SK-N-MC (cell line): ENCODE data around the gene MBD5.

Experiments
- DNase-seq: peaks from one replicate; pipeline ENCODE4 v3.0.0-alpha.2; 2011; ENCODE audit warnings: low read depth, low spot score
- H3K27ac ChIP-seq: fragments of 200-600 bp; sonication (generic); 2 replicates; pipeline ENCODE4 v1.5.1; 2016; ENCODE audit warnings: mixed run types
- H3K36me3 ChIP-seq: fragments of 200-600 bp; sonication (generic); 2 replicates; pipeline ENCODE4 v1.6.1; 2017; ENCODE audit warnings: antibody characterized with exemption, low read length, mixed read lengths; ENCODE audit not compliant: insufficient read depth
- H3K4me3 ChIP-seq: fragments of 200-600 bp; sonication (generic); 2 replicates; pipeline ENCODE4 v1.5.1; 2016
- H3K9ac ChIP-seq: fragments of 200-600 bp; sonication (generic); 2 replicates; pipeline ENCODE4 v1.8.0; 2017; ENCODE audit warnings: mixed run types, mixed read lengths; ENCODE audit not compliant: insufficient read length
- H3K9me3 ChIP-seq: fragments of 200-600 bp; sonication (generic); 2 replicates; pipeline ENCODE4 v1.6.1; 2017; ENCODE audit warnings: low read depth, mild to moderate bottlenecking, antibody characterized with exemption, low read length, moderate library complexity, mixed read lengths
- EZH2 ChIP-seq: fragments of 200-600 bp; sonication (generic); IDR thresholded peaks from one replicate; pipeline ENCODE4 v1.6.1; 2017; ENCODE audit warnings: antibody characterized with exemption
- FOXP2 ChIP-seq: optimal IDR thresholded peaks from 2 replicates; pipeline ENCODE3; 2011; ENCODE audit warnings: mild to moderate bottlenecking, moderate library complexity; ENCODE audit not compliant: insufficient read depth; ENCODE audit errors: extremely low read length, control extremely low read depth
- POLR2AphosphoS5 ChIP-seq: IDR thresholded peaks from 2 replicates; pipeline ENCODE4 v1.6.1; 2012; ENCODE audit warnings: mild to moderate bottlenecking, low read depth, low read length, borderline replicate concordance

The MBD5 gene

DNA sequence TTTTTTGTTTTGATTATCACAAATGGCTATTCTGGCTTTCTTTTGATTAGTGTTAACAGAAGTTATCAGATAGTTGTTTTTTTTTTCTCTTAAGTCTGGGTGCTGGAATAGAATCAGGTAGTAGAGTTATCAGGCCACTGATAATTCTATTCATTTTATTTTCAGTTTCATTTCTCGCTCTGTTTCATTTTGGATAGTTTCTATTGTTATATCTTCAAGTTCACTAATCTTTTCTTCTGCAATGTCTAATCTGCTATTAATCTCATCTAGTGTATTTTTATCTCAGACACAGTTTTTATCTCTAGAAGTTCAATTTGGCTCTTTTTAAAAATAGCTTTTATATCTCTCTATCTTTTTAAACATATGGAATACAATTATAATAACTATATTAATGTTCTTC lies 381.9 kb downstream of the MBD5 start:
- no peak overlapping the region for H3K27ac ChIP-seq
- no peak overlapping the region for H3K4me3 ChIP-seq
- H3K9me3 ChIP-seq: no peaks in the 10 kb centered on the region
- H3K36me3 ChIP-seq: no peaks in the 10 kb centered on the region
- no peak for DNase-seq
- no peak for TF ChIP-seq EZH2
- TF ChIP-seq FOXP2: no peak
- TF ChIP-seq POLR2AphosphoS5: no peak
- H3K9ac ChIP-seq: no peak overlapping the region

DNA sequence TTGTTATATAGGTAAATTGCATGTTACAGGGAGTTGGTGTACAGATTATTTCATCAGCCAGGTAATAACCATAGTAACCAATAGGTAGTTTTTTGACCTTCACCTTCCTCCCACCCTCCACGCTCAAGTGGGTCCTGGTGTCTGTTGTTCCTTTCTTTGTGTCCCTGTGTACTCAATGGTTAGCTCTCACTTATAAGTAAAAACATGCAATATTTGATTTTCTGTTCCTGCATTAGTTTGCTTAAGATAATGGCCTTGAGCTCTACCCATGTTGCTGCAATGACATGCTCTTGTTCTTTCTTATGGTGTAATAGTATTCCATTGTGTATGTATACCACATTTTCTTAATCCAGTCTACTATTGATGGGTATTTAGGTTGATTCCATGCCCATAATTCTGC lies 390.0 kb downstream of the MBD5 start:
- no peak overlapping the region for H3K9ac ChIP-seq
- TF ChIP-seq EZH2: no peak
- no peak for TF ChIP-seq FOXP2
- no peak overlapping the region for H3K4me3 ChIP-seq
- DNase-seq: no peak
- H3K27ac ChIP-seq: no peak overlapping the region
- no peaks in the 10 kb centered on the region for H3K9me3 ChIP-seq
- H3K36me3 ChIP-seq: no peaks in the 10 kb centered on the region

DNA sequence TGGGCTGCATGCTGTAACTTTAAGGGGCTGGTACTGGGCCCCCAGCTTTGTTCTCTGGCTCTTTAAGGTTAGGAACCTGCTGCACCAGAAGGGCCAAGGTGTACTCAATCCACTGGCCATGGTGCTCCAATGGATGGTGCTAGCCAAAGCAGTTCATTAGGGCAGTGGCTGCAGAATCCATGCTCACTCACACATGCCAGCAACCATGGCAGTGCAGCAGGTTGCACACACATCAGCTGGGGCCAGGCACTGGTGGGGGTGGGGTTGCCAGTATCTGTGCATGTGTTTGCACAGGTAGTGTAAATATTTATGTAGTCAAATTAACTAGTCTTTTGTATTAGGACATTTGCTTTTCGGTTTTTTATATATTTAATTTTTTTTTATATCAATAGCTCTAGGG lies 395.4 kb downstream of the MBD5 start:
- H3K9me3 ChIP-seq: no peaks in the 10 kb centered on the region
- no peak for DNase-seq

DNA sequence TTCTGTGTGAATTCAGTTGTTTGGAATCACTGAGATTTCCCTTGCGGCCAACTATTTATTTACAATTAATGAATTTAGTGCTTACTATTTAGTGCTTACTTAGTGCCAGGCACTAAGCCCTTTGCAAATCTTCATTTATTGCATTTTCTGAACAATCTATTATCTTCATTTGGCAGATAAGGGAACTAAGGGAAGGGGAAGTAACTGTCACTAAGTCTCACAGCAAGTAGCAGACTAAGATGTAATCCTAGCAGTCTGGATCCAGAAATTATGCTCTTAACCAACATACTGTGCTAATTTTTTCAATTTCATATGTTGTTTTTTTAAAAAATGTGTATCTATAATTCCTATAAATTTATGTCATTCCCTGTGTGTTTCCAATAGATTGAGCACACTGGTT lies 409.2 kb downstream of the MBD5 start:
- Histone ChIP-seq H3K36me3 (no peaks in the 10 kb centered on the region), H3K27ac (no peak overlapping the region), H3K9me3 (no peaks in the 10 kb centered on the region), H3K9ac (no peak overlapping the region), H3K4me3 (no peak overlapping the region)
- TF ChIP-seq FOXP2: no peak
- TF ChIP-seq EZH2: no peak
- TF ChIP-seq POLR2AphosphoS5: no peak
- DNase-seq: no peak

More for the DNA sequence above, 395.4 kb downstream of the MBD5 start:
- TF ChIP-seq POLR2AphosphoS5 (no peak), EZH2 (no peak), FOXP2 (no peak)
- Histone ChIP-seq H3K9ac (no peak overlapping the region), H3K4me3 (no peak overlapping the region), H3K36me3 (no peaks in the 10 kb centered on the region), H3K27ac (no peak overlapping the region)

DNA sequence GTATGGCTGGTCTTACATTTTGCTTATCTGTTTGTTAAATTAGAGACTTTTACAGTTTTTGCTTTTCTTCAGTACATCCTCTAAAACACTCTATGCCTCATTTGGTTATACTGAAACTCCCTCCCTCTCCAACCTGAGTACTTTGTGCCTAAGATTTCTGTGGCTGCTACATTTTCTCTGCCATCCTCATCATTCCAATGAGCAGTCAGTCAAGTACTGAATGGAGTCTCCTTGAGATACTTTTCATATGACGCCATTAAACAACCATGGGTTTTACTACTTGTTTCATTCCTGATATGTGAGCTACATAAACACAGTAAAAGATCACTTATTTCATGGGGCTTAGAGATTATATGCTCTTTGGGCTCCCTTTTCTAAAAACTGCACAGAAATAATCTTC lies 427.0 kb downstream of the MBD5 start:
- Histone ChIP-seq H3K36me3 (no peaks in the 10 kb centered on the region), H3K27ac (no peak overlapping the region), H3K4me3 (no peak overlapping the region), H3K9me3 (no peaks in the 10 kb centered on the region), H3K9ac (no peak overlapping the region)
- no peak for DNase-seq
- TF ChIP-seq EZH2: no peak
- TF ChIP-seq FOXP2: no peak
- TF ChIP-seq POLR2AphosphoS5: no peak

DNA sequence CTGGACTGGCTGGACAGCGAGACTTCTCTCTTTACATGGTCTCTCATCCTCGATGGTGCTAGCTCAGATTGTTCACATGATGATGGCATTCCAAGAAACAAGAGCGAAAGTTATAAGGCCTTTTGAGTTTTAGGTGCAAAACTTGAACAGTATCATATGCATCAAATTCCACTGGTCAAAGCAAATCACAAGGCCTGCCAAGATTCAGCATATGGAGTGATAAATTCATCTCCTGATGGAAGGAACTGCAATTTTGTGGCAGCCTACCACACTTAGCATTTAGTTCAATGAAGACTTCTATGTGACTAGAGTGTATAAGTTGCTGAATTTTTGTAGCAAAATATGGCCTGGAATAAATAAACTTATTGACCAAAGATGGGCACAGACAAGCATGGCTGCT lies 429.6 kb downstream of the MBD5 start:
- TF ChIP-seq FOXP2 (no peak), POLR2AphosphoS5 (no peak), EZH2 (no peak)
- Histone ChIP-seq H3K4me3 (no peak overlapping the region), H3K36me3 (no peaks in the 10 kb centered on the region), H3K9ac (no peak overlapping the region), H3K9me3 (no peaks in the 10 kb centered on the region), H3K27ac (no peak overlapping the region)
- DNase-seq: no peak

DNA sequence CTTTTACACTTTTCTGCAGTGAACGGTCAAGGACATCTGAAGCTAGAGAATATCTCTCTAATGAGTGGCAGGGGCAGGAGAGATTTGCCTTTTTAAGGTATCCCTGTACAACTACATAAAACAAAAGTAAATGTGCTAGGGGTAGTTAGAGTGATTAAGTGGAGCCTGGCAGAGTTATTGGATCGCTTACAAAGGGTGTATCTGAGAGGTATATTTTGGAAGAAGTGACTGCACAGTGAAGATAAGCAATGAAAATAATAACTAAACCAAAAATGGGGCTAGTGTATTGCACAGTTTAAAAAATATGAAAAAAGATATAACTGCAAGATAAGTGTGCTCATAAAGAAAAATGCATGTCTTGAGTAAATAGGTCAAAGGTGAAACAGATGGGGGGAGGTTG lies 430.2 kb downstream of the MBD5 start:
- no peak overlapping the region for H3K9ac ChIP-seq
- TF ChIP-seq EZH2 (no peak), FOXP2 (no peak), POLR2AphosphoS5 (no peak)

DNA sequence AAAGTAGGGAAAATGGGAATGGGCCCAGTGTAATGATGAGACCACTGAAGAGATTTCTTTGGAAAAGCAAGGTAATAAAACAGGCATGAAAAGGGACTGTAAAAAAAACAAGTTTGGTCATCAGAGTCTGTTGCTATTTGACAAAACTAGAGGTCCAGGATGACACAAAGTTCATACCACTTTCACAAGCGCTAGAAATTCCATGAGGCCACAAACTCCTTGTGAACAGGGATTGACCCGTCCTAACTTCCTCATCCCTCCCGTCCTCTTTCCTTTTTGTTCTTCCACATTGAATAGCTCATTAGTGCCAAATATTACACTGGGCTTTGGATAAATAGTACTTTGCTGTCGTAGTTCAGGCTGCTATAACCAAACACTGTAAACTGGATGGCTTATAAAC lies 434.9 kb downstream of the MBD5 start:
- H3K9me3 ChIP-seq: no peaks in the 10 kb centered on the region
- H3K27ac ChIP-seq: no peak overlapping the region
- H3K36me3 ChIP-seq: no peaks in the 10 kb centered on the region
- H3K9ac ChIP-seq: no peak overlapping the region
- no peak overlapping the region for H3K4me3 ChIP-seq
- DNase-seq: no peak
- TF ChIP-seq POLR2AphosphoS5 (no peak), EZH2 (no peak), FOXP2 (no peak)

More for the DNA sequence above, 430.2 kb downstream of the MBD5 start:
- no peak for DNase-seq
- Histone ChIP-seq H3K4me3 (no peak overlapping the region), H3K36me3 (no peaks in the 10 kb centered on the region), H3K9me3 (no peaks in the 10 kb centered on the region), H3K27ac (no peak overlapping the region)

DNA sequence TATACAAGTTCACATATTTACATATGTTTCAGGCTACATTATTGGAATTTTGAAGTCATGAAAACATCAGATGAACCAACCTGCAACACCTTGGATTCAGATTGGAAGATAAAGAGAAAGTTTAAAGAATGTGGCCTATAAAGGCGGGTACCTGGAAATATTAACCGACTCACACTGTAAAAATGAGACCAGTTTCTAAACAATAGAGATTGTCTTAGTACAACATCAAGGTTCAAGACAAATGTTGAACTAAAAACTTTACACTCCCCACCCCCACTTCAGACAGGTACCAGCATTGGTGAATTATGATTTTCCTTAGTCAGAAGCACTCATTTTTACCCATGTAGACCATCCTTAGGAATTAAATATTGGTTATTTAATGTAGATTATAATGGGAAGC lies 437.3 kb downstream of the MBD5 start:
- Histone ChIP-seq H3K9me3 (no peaks in the 10 kb centered on the region), H3K36me3 (no peaks in the 10 kb centered on the region), H3K9ac (no peak overlapping the region), H3K27ac (no peak overlapping the region), H3K4me3 (no peak overlapping the region)
- DNase-seq: no peak
- TF ChIP-seq POLR2AphosphoS5: no peak
- no peak for TF ChIP-seq EZH2
- TF ChIP-seq FOXP2: no peak
